Measurements from ENCODE around the gene NLRP3.
"Not testable (repeated sequence)": the region's sequence is repeated elsewhere in the genome, so short reads cannot be mapped to it uniquely, and the experiment has no call there.

NLRP3 gene

DNA sequence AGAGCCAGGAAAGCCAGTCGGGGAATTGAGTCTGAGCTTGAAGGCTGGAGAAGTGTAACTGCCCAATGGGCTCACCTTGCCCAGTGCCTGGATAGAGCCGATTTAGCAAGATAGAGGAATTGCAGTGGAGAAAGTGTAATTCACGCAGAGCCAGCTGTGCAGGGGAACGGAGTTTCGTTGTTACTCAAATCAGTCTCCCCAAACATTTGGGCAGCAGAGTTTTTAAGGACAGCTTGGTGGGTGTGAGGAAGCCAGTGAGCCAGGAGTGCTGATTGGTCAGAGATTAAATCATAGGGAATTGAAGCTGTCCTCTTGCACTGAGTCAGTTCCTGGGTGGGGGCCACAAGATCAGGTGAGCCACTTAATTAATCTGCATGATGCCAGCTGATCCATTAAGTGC, 28.4 kb upstream of the NLRP3 start:
- TF ChIP-seq, protein P1, sequence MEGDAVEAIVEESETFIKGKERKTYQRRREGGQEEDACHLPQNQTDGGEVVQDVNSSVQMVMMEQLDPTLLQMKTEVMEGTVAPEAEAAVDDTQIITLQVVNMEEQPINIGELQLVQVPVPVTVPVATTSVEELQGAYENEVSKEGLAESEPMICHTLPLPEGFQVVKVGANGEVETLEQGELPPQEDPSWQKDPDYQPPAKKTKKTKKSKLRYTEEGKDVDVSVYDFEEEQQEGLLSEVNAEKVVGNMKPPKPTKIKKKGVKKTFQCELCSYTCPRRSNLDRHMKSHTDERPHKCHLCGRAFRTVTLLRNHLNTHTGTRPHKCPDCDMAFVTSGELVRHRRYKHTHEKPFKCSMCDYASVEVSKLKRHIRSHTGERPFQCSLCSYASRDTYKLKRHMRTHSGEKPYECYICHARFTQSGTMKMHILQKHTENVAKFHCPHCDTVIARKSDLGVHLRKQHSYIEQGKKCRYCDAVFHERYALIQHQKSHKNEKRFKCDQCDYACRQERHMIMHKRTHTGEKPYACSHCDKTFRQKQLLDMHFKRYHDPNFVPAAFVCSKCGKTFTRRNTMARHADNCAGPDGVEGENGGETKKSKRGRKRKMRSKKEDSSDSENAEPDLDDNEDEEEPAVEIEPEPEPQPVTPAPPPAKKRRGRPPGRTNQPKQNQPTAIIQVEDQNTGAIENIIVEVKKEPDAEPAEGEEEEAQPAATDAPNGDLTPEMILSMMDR (IDR thresholded peaks at IDR 0.05), result no peak
- no peak overlapping the region for H3K27ac ChIP-seq
- H3K4me1 ChIP-seq (ENCODE audit: control insufficient read depth in 1 of 2, insufficient read depth in 1 of 2, low read depth in 1 of 2, low read length in 1 of 2), result peaks cover 27 to 31% of the 10 kb centered on the region in 2 experiments
- H3K36me3 ChIP-seq, result no peaks in the 10 kb centered on the region
- H3K4me3 ChIP-seq (ENCODE audit: low read depth in 1 of 2, low read length in 1 of 2), result no peak overlapping the region
- H3K27me3 ChIP-seq, result no peaks in the 10 kb centered on the region
- no peaks in the 10 kb centered on the region for H3K9me3 ChIP-seq

DNA sequence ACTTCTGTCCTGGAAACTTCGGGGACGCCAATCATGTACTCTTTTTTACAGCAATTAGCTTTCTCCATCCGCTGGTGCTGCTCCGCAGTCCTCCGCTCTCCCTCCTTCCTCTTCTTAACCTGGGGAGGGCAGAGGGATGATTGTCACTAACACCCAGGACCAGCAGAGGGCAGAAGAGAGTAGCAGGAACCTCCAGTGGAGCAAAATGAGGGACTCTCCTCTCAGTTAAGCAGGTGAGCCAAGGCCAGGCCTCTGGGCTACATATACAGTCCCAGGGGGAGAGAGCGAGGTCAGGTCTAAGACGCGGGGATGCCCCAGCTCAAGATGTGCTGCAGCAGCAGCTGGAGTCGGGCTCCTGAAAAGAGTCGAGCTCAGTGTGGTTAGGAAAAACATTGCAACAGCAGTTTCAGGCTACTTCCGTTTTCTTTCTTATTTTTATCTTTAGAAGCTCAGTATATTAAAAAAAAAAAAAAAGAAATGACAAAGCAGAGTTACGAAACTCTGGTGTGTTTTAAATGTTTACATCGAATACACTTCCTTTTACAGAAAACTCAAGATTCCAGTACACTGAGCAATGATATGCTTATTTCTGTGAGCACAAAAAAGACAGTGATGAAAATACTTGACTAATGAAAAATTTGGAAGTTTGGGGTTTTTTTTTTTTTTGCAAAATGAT, 25.7 kb upstream of the NLRP3 start:
- Histone ChIP-seq H3K27ac (peak overlapping the region; percentile 93), H3K36me3 (no peaks in the 10 kb centered on the region), H3K27me3 (no peaks in the 10 kb centered on the region), H3K9me3 (no peaks in the 10 kb centered on the region), H3K4me3 (ENCODE audit: low read depth in 1 of 2, low read length in 1 of 2) (peak overlapping the region; percentile 48 to 63), H3K4me1 (ENCODE audit: control insufficient read depth in 1 of 2, insufficient read depth in 1 of 2, low read depth in 1 of 2, low read length in 1 of 2) (peaks cover 27 to 31% of the 10 kb centered on the region in 2 experiments)
- TF ChIP-seq, protein P1 (IDR thresholded peaks at IDR 0.05), result peak; percentile 90

DNA sequence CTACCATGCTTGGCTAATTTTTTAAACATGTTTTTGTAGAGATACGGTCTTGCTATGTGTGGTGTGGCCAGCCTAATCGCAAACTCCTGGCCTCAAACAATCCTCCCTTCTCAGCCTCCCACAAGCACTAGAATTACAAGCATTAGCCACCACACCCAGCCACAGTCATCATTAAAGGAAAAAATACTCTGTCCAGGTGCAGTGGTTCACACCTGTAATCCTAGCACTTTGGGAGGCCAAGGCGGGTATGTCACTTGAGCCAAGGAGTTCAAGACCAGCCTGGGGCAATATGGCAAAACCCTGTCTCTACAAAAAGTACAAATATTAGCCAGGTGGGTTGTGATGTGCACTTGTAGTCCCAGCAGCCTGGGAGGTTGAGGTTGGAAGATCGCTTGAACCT, 25.0 kb upstream of the NLRP3 start:
- Histone ChIP-seq H3K27ac (peak overlapping the region; percentile 93), H3K27me3 (no peaks in the 10 kb centered on the region), H3K9me3 (no peaks in the 10 kb centered on the region), H3K4me3 (ENCODE audit: low read depth in 1 of 2, low read length in 1 of 2) (peak overlapping the region in 1 of 2 experiments; percentile 63), H3K36me3 (no peaks in the 10 kb centered on the region), H3K4me1 (ENCODE audit: control insufficient read depth in 1 of 2, insufficient read depth in 1 of 2, low read depth in 1 of 2, low read length in 1 of 2) (peaks cover 27 to 31% of the 10 kb centered on the region in 2 experiments)
- TF ChIP-seq, protein P1 (IDR thresholded peaks at IDR 0.05), result no peak

DNA sequence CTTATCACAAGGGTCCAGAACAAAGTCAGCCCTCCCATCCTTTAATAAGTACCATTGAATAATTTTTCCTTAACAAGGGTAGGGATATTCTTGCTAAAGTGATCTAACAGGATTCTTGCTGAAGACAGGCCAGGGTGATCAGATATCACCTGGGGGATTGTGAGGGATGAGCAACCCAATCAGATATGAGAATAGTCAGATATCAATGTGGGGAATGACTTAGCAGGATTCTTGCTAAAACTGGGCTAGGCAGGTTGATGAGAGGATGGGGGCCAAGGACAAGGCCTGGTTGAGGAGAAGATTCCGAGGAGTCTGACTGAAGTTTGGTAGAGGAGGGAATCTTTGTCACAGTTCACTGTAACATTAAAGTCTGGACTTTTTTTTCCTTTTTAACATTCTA, 23.9 kb upstream of the NLRP3 start:
- Histone ChIP-seq H3K9me3 (no peaks in the 10 kb centered on the region), H3K4me3 (ENCODE audit: low read depth in 1 of 2, low read length in 1 of 2) (no peak overlapping the region), H3K36me3 (no peaks in the 10 kb centered on the region), H3K4me1 (ENCODE audit: control insufficient read depth in 1 of 2, insufficient read depth in 1 of 2, low read depth in 1 of 2, low read length in 1 of 2) (peaks cover 27 to 31% of the 10 kb centered on the region in 2 experiments), H3K27ac (peak overlapping the region; percentile 93), H3K27me3 (no peaks in the 10 kb centered on the region)
- TF ChIP-seq, protein P1 (IDR thresholded peaks at IDR 0.05), result no peak

DNA sequence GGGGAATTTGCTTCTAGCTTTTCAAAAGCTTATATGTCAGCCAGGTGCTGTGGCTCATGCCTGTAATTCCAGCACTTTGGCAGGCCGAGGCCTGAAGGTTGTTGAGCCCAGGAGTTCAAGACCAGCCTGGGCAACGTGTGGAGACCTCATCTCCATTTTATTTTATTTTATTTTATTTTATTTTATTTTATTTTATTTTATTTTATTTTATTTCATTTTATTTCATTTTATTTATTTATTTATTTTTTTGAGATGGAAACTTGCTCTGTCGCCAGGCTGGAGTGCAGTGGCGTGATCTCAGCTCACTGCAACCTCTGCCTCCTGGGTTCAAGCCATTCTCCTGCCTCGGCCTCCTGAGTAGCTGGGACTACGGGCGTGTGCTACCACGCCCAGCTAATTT, 20.9 kb upstream of the NLRP3 start:
- H3K27ac ChIP-seq; H3K36me3 ChIP-seq; H3K27me3 ChIP-seq; H3K4me3 ChIP-seq (ENCODE audit: low read depth in 1 of 2, low read length in 1 of 2); H3K9me3 ChIP-seq: not testable (repeated sequence)
- peaks cover 14 to 17% of the 10 kb centered on the region in 2 experiments for H3K4me1 ChIP-seq (ENCODE audit: control insufficient read depth in 1 of 2, insufficient read depth in 1 of 2, low read depth in 1 of 2, low read length in 1 of 2)

DNA sequence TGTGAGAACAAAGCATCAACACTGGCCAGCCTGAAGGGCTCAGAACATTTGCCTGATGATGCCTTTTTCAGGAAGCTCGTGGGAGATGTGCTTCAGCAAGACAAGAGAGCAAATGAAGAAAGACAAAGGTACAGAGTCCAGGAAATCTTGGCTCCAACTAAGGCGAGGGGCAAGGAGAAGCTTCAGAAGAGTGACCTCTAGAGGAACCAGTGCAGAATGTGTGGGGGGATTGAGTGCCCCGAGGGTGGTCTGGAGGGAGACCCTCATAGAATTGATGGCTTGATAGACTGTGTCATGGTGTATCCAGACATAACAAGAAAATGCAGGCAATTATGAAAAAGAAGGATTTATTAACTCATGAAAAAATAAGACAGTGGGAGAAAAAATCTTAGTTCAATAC, 15.3 kb upstream of the NLRP3 start:
- no peaks in the 10 kb centered on the region for H3K36me3 ChIP-seq
- TF ChIP-seq, protein P1 (IDR thresholded peaks at IDR 0.05), result no peak

More for the DNA sequence above, 15.3 kb upstream of the NLRP3 start:
- Histone ChIP-seq H3K27me3 (no peaks in the 10 kb centered on the region), H3K4me1 (ENCODE audit: control insufficient read depth in 1 of 2, insufficient read depth in 1 of 2, low read depth in 1 of 2, low read length in 1 of 2) (peaks cover 21 to 37% of the 10 kb centered on the region in 2 experiments), H3K9me3 (no peaks in the 10 kb centered on the region), H3K27ac (no peak overlapping the region), H3K4me3 (ENCODE audit: low read depth in 1 of 2, low read length in 1 of 2) (no peak overlapping the region)

Measured in neutrophil (primary cell).